ENCODE measurements around the gene RAB3B. TPM values are rescaled to one million over a fixed set of nuclear protein-coding genes. Genes with fewer than 3 reads are reported as not detected.
A peak's percentile ranks its signal among the peaks of the same experiment; 100 is the strongest.

The RAB3B gene
- total and polyA plus RNA-seq, 9 of the 15 experiments (the other 6 are each of a cell fraction or from before 2014, with no cell fraction given): 0.07 to 0.47 (median 0.27) TPM

- TF ChIP-seq JUNB (CRISPR knock-in tag; conservative IDR thresholded peaks at IDR 0.05) (no peak), TCF3 (CRISPR knock-in tag; IDR thresholded peaks at IDR 0.05) (no peak), NFIC (IDR thresholded peaks at IDR 0.05) (peak; percentile 43; the same call in 1 of the 2 replicates), HDAC1 (IDR thresholded peaks at IDR 0.05) (no peak), ASH1L (IDR thresholded peaks at IDR 0.05; ENCODE audit: borderline replicate concordance, low read depth, partially characterized antibody) (no peak), MEIS2 (IDR thresholded peaks at IDR 0.05; ENCODE audit: partially characterized antibody) (peak; percentile 56), ATF7 (IDR thresholded peaks at IDR 0.05) (0 out of 2 replicates have a peak, but pooled peaks have one; percentile 36), POU5F1 (IDR thresholded peaks at IDR 0.05; ENCODE audit: borderline replicate concordance, low read depth, low read length, partially characterized antibody) (no peak), RFX5 (IDR thresholded peaks at IDR 0.05; ENCODE audit: low read depth, low read length) (no peak), ZNF551 (CRISPR knock-in tag; IDR thresholded peaks at IDR 0.05) (no peak), XRCC4 (IDR thresholded peaks at IDR 0.05; ENCODE audit: extremely low read depth, insufficient read depth, insufficient read length) (no peak), PBX2 (CRISPR knock-in tag; IDR thresholded peaks at IDR 0.05; ENCODE audit: low read depth) (no peak), PBX2 (tag; conservative IDR thresholded peaks at IDR 0.05; ENCODE audit: low read depth) (no peak), GTF2E2 (tag; IDR thresholded peaks at IDR 0.05) (0 out of 2 replicates have a peak, but pooled peaks have one; percentile 27), CBX2 (IDR thresholded peaks at IDR 0.05; ENCODE audit: insufficient read depth, low read length, poor library complexity, severe bottlenecking) (no peak), HMGN3 (IDR thresholded peaks at IDR 0.05; ENCODE audit: borderline replicate concordance, extremely low read depth, insufficient read length, low read depth, low read length) (peak; percentile 62), MEF2D (tag; conservative IDR thresholded peaks at IDR 0.05; ENCODE audit: low read depth) (no peak), THRA (IDR thresholded peaks at IDR 0.05) (no peak)
- TF ChIP-seq, protein P1, sequence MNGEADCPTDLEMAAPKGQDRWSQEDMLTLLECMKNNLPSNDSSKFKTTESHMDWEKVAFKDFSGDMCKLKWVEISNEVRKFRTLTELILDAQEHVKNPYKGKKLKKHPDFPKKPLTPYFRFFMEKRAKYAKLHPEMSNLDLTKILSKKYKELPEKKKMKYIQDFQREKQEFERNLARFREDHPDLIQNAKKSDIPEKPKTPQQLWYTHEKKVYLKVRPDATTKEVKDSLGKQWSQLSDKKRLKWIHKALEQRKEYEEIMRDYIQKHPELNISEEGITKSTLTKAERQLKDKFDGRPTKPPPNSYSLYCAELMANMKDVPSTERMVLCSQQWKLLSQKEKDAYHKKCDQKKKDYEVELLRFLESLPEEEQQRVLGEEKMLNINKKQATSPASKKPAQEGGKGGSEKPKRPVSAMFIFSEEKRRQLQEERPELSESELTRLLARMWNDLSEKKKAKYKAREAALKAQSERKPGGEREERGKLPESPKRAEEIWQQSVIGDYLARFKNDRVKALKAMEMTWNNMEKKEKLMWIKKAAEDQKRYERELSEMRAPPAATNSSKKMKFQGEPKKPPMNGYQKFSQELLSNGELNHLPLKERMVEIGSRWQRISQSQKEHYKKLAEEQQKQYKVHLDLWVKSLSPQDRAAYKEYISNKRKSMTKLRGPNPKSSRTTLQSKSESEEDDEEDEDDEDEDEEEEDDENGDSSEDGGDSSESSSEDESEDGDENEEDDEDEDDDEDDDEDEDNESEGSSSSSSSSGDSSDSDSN (IDR thresholded peaks at IDR 0.05; ENCODE audit: borderline replicate concordance in 1 of 2, low read depth in 2 of 2, low read length in 2 of 2): peak in 1 of 2 experiments; percentile 45; a peak in 1 of 4 replicates
- TF ChIP-seq, protein P2, sequence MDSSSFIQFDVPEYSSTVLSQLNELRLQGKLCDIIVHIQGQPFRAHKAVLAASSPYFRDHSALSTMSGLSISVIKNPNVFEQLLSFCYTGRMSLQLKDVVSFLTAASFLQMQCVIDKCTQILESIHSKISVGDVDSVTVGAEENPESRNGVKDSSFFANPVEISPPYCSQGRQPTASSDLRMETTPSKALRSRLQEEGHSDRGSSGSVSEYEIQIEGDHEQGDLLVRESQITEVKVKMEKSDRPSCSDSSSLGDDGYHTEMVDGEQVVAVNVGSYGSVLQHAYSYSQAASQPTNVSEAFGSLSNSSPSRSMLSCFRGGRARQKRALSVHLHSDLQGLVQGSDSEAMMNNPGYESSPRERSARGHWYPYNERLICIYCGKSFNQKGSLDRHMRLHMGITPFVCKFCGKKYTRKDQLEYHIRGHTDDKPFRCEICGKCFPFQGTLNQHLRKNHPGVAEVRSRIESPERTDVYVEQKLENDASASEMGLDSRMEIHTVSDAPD (CRISPR knock-in tag; IDR thresholded peaks at IDR 0.05): no peak
Measured at GRCh38 chr1:51990478-51990965, at the start of gene RAB3B (continued).
